Naive thymus-derived CD8-positive, alpha-beta T cell (primary cell): ENCODE results near the gene BMI1. TPM values are rescaled to one million over a fixed set of nuclear protein-coding genes. Genes with fewer than 3 reads are reported as not detected.

Source experiments
- ATAC-seq, 2 donors: fragments of 150-1000 bp; cut with Tn5 transposase in 1 of 2; sonication (Bioruptor Pico), chemical (Tn5 transposase) in 1 of 2; 1 replicate in 1 of 2; 2 replicates in 1 of 2; pipeline ENCODE4 v1.10.0; 2021; ENCODE audit warnings: mild to moderate bottlenecking in 2 of 2, moderate library complexity in 2 of 2
- POLR2A ChIA-PET: fragments of 350-600 bp; sonication (Branson Sonifier 250); formaldehyde crosslinking; loops from one replicate; lab custom pipeline; 2021; ENCODE audit warnings: antibody characterized with exemption; lab: Charles Lee
- DNase-seq, 10 donors: peaks; one replicate each; pipeline versions ENCODE4 v3.0.0 to v3.0.0-alpha.2; 2020 to 2022
- H3K27ac Mint-ChIP-seq, 10 donors: one replicate each; pipeline ENCODE4 v1.8.0; 2020 to 2022; ENCODE audit warnings: mild to moderate bottlenecking in 10 of 10, mixed read lengths in 10 of 10, moderate library complexity in 4 of 10, inconsistent platforms in 1 of 10
- H3K27me3 Mint-ChIP-seq, 5 donors: one replicate each; pipeline ENCODE4 v1.8.0; 2021 to 2022; ENCODE audit warnings: mixed read lengths in 5 of 5
- H3K36me3 Mint-ChIP-seq, 3 donors: one replicate each; pipeline ENCODE4 v1.8.0; 2020 to 2022; ENCODE audit warnings: mixed read lengths in 3 of 3, mild to moderate bottlenecking in 2 of 3, inconsistent platforms in 1 of 3
- H3K4me1 Mint-ChIP-seq, 4 donors: one replicate each; pipeline ENCODE4 v1.8.0; 2021 to 2022; ENCODE audit warnings: mixed read lengths in 4 of 4
- H3K4me3 Mint-ChIP-seq, 10 donors: one replicate each; pipeline ENCODE4 v1.8.0; 2020 to 2022; ENCODE audit warnings: mild to moderate bottlenecking in 10 of 10, mixed read lengths in 10 of 10, moderate library complexity in 6 of 10, inconsistent platforms in 1 of 10
- H3K9me3 Mint-ChIP-seq, 9 donors: one replicate each; pipeline ENCODE4 v1.8.0; 2020 to 2022; ENCODE audit warnings: mixed read lengths in 9 of 9, mild to moderate bottlenecking in 3 of 9, inconsistent platforms in 1 of 9, moderate library complexity in 1 of 9
- polyA plus RNA-seq, 3 donors: library from polyadenylated mRNA; unstranded; fragments of 300-500 nt; fragmentation: Illumina TruSeq; gene quantifications; one replicate each; pipeline ENCODE4 v1.2.3, GENCODE V29; 2021
- total RNA-seq, 8 experiments: library from RNA in 2 of 8; stranded (reverse) in 2 of 8; gene quantifications; one replicate each; pipeline ENCODE4 v1.2.3 and lab custom pipeline; 2021 to 2026

BMI1 gene
- total and polyA plus RNA-seq, 5 experiments from 2014 or later = 22.5 to 80.3 (median 32.9) TPM

- peak; percentile 44 to 81 (median 60) for DNase-seq
- POLR2A ChIA-PET = interaction anchor here (0.6 to 6.0 kb wide), 11 partner anchors 10 to 348 kb away, joined by 3 to 53 read pairs (median 4); no protein-coding TSS in a partner anchor
- peaks cover 11 to 74% (median 51%) of the 10 kb centered on the region in 4 donors for H3K4me1 Mint-ChIP-seq
Measured at GRCh38 chr10:22321156-22321923, 441 bp downstream of the BMI1 start.

GRCh38 chr10:22321924-22322640, 1.2 kb downstream of the BMI1 start:
- peak overlapping the region; percentile 72 to 94 (median 88) for H3K27ac Mint-ChIP-seq
- H3K4me1 Mint-ChIP-seq = peaks cover 11 to 72% (median 50%) of the 10 kb centered on the region in 4 donors
- peaks cover 3 to 33% (median 18%) of the 10 kb centered on the region in 5 donors for H3K27me3 Mint-ChIP-seq
- POLR2A ChIA-PET = interaction anchor here (0.9 to 6.0 kb wide), 9 partner anchors 10 to 347 kb away, joined by 3 to 53 read pairs (median 5); no protein-coding TSS in a partner anchor
- peaks cover 0 to 3% (median 0%) of the 10 kb centered on the region in 9 donors for H3K9me3 Mint-ChIP-seq
- peaks cover 0 to 11% (median 5%) of the 10 kb centered on the region in 3 donors for H3K36me3 Mint-ChIP-seq
- H3K4me3 Mint-ChIP-seq = peak overlapping the region; percentile 81 to 94 (median 86)
- ATAC-seq (peak in 1 of 2 donors; percentile 5), DNase-seq (peak in 3 of 10 donors; percentile 36 to 47 (median 43))

More at GRCh38 chr10:22321156-22321923, 441 bp downstream of the BMI1 start:
- ATAC-seq = peak; percentile 27 to 38
- H3K27ac Mint-ChIP-seq = peak overlapping the region; percentile 54 to 96 (median 90)
- peaks cover 3 to 29% (median 16%) of the 10 kb centered on the region in 5 donors for H3K27me3 Mint-ChIP-seq
- H3K36me3 Mint-ChIP-seq = peaks cover 0 to 9% (median 8%) of the 10 kb centered on the region in 3 donors
- H3K9me3 Mint-ChIP-seq = peaks cover 0 to 3% (median 0%) of the 10 kb centered on the region in 9 donors
- peak overlapping the region; percentile 83 to 93 (median 86) for H3K4me3 Mint-ChIP-seq

- Mint-ChIP-seq H3K36me3 (peaks cover 2 to 15% (median 5%) of the 10 kb centered on the region in 3 donors), H3K9me3 (peaks cover 0 to 3% (median 0%) of the 10 kb centered on the region in 9 donors), H3K4me1 (peaks cover 11 to 66% (median 48%) of the 10 kb centered on the region in 4 donors), H3K27ac (peak overlapping the region; percentile 72 to 94 (median 88)), H3K27me3 (peaks cover 3 to 35% (median 22%) of the 10 kb centered on the region in 5 donors), H3K4me3 (peak overlapping the region; percentile 81 to 94 (median 86))
- peak in 1 of 10 donors; percentile 17 for DNase-seq
- POLR2A ChIA-PET = interaction anchor here (0.9 to 6.0 kb wide), 8 partner anchors 9 to 347 kb away, joined by 3 to 53 read pairs (median 8); partner anchors contain the start of gene DNAJC1
- ATAC-seq = no peak
Measured at GRCh38 chr10:22322641-22323160, 1.8 kb downstream of the BMI1 start.

- Mint-ChIP-seq H3K4me1 (peaks cover 11 to 57% (median 47%) of the 10 kb centered on the region in 4 donors), H3K4me3 (peak overlapping the region in 9 of 10 donors; percentile 46 to 94 (median 86)), H3K36me3 (peaks cover 2 to 17% (median 5%) of the 10 kb centered on the region in 3 donors), H3K27ac (peak overlapping the region in 8 of 10 donors; percentile 14 to 96 (median 48)), H3K9me3 (peaks cover 0 to 3% (median 0%) of the 10 kb centered on the region in 9 donors), H3K27me3 (peaks cover 3 to 35% (median 25%) of the 10 kb centered on the region in 5 donors)
- DNase-seq (no peak), ATAC-seq (no peak)
- POLR2A ChIA-PET = interaction anchor here (0.6 to 6.0 kb wide), 10 partner anchors 7 to 810 kb away, joined by 3 to 53 read pairs (median 4); partner anchors contain the start of genes COMMD3 and DNAJC1
Measured at GRCh38 chr10:22323538-22324305, 2.8 kb downstream of the BMI1 start.

GRCh38 chr10:22324413-22324812, 3.5 kb downstream of the BMI1 start:
- POLR2A ChIA-PET = interaction anchor here (0.8 to 6.0 kb wide), 9 partner anchors 8 to 798 kb away, joined by 3 to 53 read pairs (median 3); partner anchors contain the start of genes COMMD3 and DNAJC1

GRCh38 chr10:22324893-22325271, 4.0 kb downstream of the BMI1 start:
- ATAC-seq (no peak), DNase-seq (no peak)
- Mint-ChIP-seq H3K4me3 (peak overlapping the region; percentile 82 to 94 (median 88)), H3K9me3 (peaks cover 0 to 9% (median 0%) of the 10 kb centered on the region in 9 donors), H3K27me3 (peaks cover 3 to 39% (median 25%) of the 10 kb centered on the region in 5 donors), H3K4me1 (peaks cover 11 to 47% (median 44%) of the 10 kb centered on the region in 4 donors), H3K36me3 (peaks cover 11 to 26% (median 11%) of the 10 kb centered on the region in 3 donors), H3K27ac (peak overlapping the region; percentile 51 to 96 (median 86))
- POLR2A ChIA-PET = interaction anchor here (0.8 to 6.0 kb wide), 8 partner anchors 8 to 798 kb away, joined by 3 to 53 read pairs (median 4); partner anchors contain the start of gene COMMD3

More at GRCh38 chr10:22324413-22324812, 3.5 kb downstream of the BMI1 start:
- H3K27ac Mint-ChIP-seq = peak overlapping the region in 9 of 10 donors; percentile 32 to 96 (median 88)
- peaks cover 3 to 39% (median 25%) of the 10 kb centered on the region in 5 donors for H3K27me3 Mint-ChIP-seq
- H3K4me1 Mint-ChIP-seq = peaks cover 11 to 51% (median 47%) of the 10 kb centered on the region in 4 donors
- H3K36me3 Mint-ChIP-seq = peaks cover 7 to 21% (median 7%) of the 10 kb centered on the region in 3 donors
- H3K4me3 Mint-ChIP-seq = peak overlapping the region; percentile 82 to 94 (median 88)
- H3K9me3 Mint-ChIP-seq = peaks cover 0 to 4% (median 0%) of the 10 kb centered on the region in 9 donors
- ATAC-seq = no peak
- no peak for DNase-seq

- peaks cover 7 to 43% (median 39%) of the 10 kb centered on the region in 4 donors for H3K4me1 Mint-ChIP-seq
- H3K9me3 Mint-ChIP-seq = peaks cover 0 to 9% (median 0%) of the 10 kb centered on the region in 9 donors
- DNase-seq (peak; percentile 68 to 91 (median 78)), ATAC-seq (peak; percentile 55 to 67)
- peak overlapping the region; percentile 51 to 96 (median 88) for H3K27ac Mint-ChIP-seq
- H3K27me3 Mint-ChIP-seq = peaks cover 3 to 35% (median 25%) of the 10 kb centered on the region in 5 donors
- peaks cover 6 to 24% (median 13%) of the 10 kb centered on the region in 3 donors for H3K36me3 Mint-ChIP-seq
- peak overlapping the region; percentile 82 to 94 (median 88) for H3K4me3 Mint-ChIP-seq
- POLR2A ChIA-PET = interaction anchor here (0.7 to 6.0 kb wide), 11 partner anchors 7 to 111 kb away, joined by 3 to 53 read pairs (median 4); partner anchors contain the start of gene COMMD3
Measured at GRCh38 chr10:22325272-22326144, 4.6 kb downstream of the BMI1 start.

GRCh38 chr10:22326145-22326702, 5.3 kb downstream of the BMI1 start:
- ATAC-seq (no peak), DNase-seq (no peak)
- H3K4me1 Mint-ChIP-seq = peaks cover 7 to 43% (median 39%) of the 10 kb centered on the region in 4 donors
- peaks cover 0 to 9% (median 0%) of the 10 kb centered on the region in 9 donors for H3K9me3 Mint-ChIP-seq
- peaks cover 3 to 34% (median 25%) of the 10 kb centered on the region in 5 donors for H3K27me3 Mint-ChIP-seq
- H3K4me3 Mint-ChIP-seq = peak overlapping the region; percentile 64 to 83 (median 80)
- H3K36me3 Mint-ChIP-seq = peaks cover 6 to 24% (median 13%) of the 10 kb centered on the region in 3 donors
- peak overlapping the region; percentile 51 to 94 (median 88) for H3K27ac Mint-ChIP-seq
- POLR2A ChIA-PET = interaction anchor here (0.6 to 6.0 kb wide), 7 partner anchors 9 to 110 kb away, joined by 3 to 53 read pairs (median 4); partner anchors contain the start of gene COMMD3

- peaks cover 16 to 42% (median 36%) of the 10 kb centered on the region in 4 donors for H3K4me1 Mint-ChIP-seq
- peak overlapping the region in 1 of 10 donors; percentile 65 for H3K27ac Mint-ChIP-seq
- POLR2A ChIA-PET = no interaction called here
- H3K4me3 Mint-ChIP-seq = no peak overlapping the region
- DNase-seq (no peak), ATAC-seq (no peak)
- H3K27me3 Mint-ChIP-seq = peaks cover 8 to 39% (median 23%) of the 10 kb centered on the region in 5 donors
- peaks cover 0 to 18% (median 3%) of the 10 kb centered on the region in 9 donors for H3K9me3 Mint-ChIP-seq
- peaks cover 10 to 27% (median 20%) of the 10 kb centered on the region in 3 donors for H3K36me3 Mint-ChIP-seq
Measured at GRCh38 chr10:22329150-22329549, 8.3 kb downstream of the BMI1 start.
